B cell (primary cell): ENCODE results near the gene CAP1.

Experiments
- EZH2 ChIP-seq: IDR thresholded peaks from 2 replicates; pipeline ENCODE4 v1.6.1; 2012; ENCODE audit warnings: borderline replicate concordance, low read depth, mild to moderate bottlenecking, moderate library complexity, low read length; ENCODE audit not compliant: insufficient read depth, poor library complexity, severe bottlenecking
- TF ChIP-seq, protein P1 (sequence below): fragments of 200-600 bp; IDR thresholded peaks from one replicate; pipeline ENCODE4 v1.8.0; 2022; ENCODE audit warnings: antibody characterized with exemption, mild to moderate bottlenecking

DNA sequence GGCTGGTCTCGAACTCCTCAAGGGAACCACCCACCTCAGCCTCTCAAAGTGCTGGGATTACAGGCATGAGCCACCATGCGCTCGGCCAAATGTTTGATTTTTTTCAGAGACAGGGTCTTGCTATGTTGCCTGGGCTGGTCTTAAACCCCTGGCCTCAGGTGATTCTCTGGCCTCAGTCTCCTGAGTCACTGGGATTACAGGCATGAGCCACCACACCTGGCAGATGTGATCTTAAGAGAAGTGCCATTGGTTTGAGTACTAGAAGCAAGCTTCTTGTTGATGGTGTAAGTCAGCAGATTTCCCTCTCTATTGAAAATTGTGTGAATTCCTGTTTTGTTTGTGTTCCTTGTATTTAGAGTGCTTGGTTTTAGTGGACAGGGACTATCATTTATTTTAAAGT, 5.2 kb downstream of the CAP1 start:
- TF ChIP-seq, protein P1, sequence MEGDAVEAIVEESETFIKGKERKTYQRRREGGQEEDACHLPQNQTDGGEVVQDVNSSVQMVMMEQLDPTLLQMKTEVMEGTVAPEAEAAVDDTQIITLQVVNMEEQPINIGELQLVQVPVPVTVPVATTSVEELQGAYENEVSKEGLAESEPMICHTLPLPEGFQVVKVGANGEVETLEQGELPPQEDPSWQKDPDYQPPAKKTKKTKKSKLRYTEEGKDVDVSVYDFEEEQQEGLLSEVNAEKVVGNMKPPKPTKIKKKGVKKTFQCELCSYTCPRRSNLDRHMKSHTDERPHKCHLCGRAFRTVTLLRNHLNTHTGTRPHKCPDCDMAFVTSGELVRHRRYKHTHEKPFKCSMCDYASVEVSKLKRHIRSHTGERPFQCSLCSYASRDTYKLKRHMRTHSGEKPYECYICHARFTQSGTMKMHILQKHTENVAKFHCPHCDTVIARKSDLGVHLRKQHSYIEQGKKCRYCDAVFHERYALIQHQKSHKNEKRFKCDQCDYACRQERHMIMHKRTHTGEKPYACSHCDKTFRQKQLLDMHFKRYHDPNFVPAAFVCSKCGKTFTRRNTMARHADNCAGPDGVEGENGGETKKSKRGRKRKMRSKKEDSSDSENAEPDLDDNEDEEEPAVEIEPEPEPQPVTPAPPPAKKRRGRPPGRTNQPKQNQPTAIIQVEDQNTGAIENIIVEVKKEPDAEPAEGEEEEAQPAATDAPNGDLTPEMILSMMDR, result no peak
- no peak for TF ChIP-seq EZH2
